GM12878 (cell line): ENCODE results near the gene PCDHA3.

Experiments used
- CEBPB ChIP-seq, 2 experiments: fragments of 150-350 bp in 1 of 2; IDR thresholded peaks; 2 replicates each; pipeline ENCODE4 v1.6.1; 2012 to 2014; ENCODE audit warnings: low read depth in 2 of 2, low read length in 2 of 2, borderline replicate concordance in 1 of 2, inconsistent platforms in 1 of 2
- CREB1 ChIP-seq: IDR thresholded peaks from 2 replicates; pipeline ENCODE4 v1.6.1; 2012; ENCODE audit warnings: low read depth, mild to moderate bottlenecking, inconsistent platforms
- CREM ChIP-seq: IDR thresholded peaks from 2 replicates; pipeline ENCODE4 v1.6.1; 2014; ENCODE audit warnings: antibody characterized with exemption, low read depth
- DPF2 ChIP-seq: fragments of 450-650 bp; IDR thresholded peaks from 2 replicates; pipeline ENCODE4 v1.6.1; 2017; ENCODE audit warnings: mild to moderate bottlenecking
- EP300 ChIP-seq, 2 experiments: fragments of 150-350 bp in 1 of 2; IDR thresholded peaks; 2 replicates each; pipeline ENCODE4 v1.6.1; 2011 to 2012; ENCODE audit warnings: low read depth in 2 of 2, low read length in 2 of 2, borderline replicate concordance in 1 of 2, improper control_type of control experiment in 1 of 2, inconsistent platforms in 1 of 2; ENCODE audit not compliant: control insufficient read depth in 1 of 2
- EZH2 ChIP-seq: IDR thresholded peaks from 2 replicates; pipeline ENCODE4 v1.6.1; 2012; ENCODE audit warnings: low read depth, mild to moderate bottlenecking, control low read depth, inconsistent platforms, low read length, borderline replicate concordance; ENCODE audit not compliant: control insufficient read depth
- GABPA ChIP-seq: IDR thresholded peaks from 2 replicates; pipeline ENCODE4 v1.6.1; 2014; ENCODE audit warnings: antibody characterized with exemption, low read depth, mild to moderate bottlenecking, inconsistent platforms
- JUNB ChIP-seq: IDR thresholded peaks from 2 replicates; pipeline ENCODE4 v1.6.1; 2016; ENCODE audit warnings: antibody characterized with exemption, mild to moderate bottlenecking
- POLR2AphosphoS5 ChIP-seq: IDR thresholded peaks from 2 replicates; pipeline ENCODE4 v1.6.1; 2011; ENCODE audit warnings: mild to moderate bottlenecking, low read length, inconsistent platforms
- TAF1 ChIP-seq: IDR thresholded peaks from 2 replicates; pipeline ENCODE4 v1.6.1; 2011; ENCODE audit warnings: mild to moderate bottlenecking, low read depth, low read length, borderline replicate concordance
- ZSCAN29 ChIP-seq: fragments of 450-650 bp; IDR thresholded peaks from 2 replicates; pipeline ENCODE4 v1.6.1; 2017; ENCODE audit warnings: mild to moderate bottlenecking, moderate library complexity
- TF ChIP-seq, protein P1 (sequence below), 3 experiments: IDR thresholded peaks in 2 of 3; conservative IDR thresholded peaks in 1 of 3; 2 replicates each; pipeline ENCODE4 v1.5.1; 2011; ENCODE audit warnings: low read depth in 3 of 3, low read length in 3 of 3, mild to moderate bottlenecking in 3 of 3, control low read depth in 2 of 3, moderate library complexity in 2 of 3, inconsistent platforms in 1 of 3, mixed read lengths in 1 of 3; ENCODE audit not compliant: control insufficient read depth in 2 of 3, insufficient read depth in 1 of 3; ENCODE audit errors: extremely low read depth in 1 of 3

DNA sequence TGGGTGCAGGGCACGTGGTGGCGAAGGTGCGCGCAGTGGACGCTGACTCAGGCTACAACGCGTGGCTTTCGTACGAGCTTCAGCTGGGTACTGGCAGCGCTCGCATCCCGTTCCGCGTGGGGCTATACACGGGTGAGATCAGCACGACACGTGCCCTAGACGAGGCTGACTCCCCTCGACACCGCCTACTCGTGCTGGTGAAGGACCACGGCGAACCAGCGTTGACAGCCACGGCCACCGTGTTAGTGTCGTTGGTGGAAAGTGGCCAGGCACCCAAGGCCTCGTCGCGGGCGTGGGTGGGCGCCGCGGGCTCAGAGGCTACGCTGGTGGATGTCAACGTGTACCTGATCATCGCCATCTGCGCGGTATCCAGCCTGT lies 4.2 kb upstream of the PCDHA3 start:
- no peak for TF ChIP-seq DPF2
- no peak for TF ChIP-seq ZSCAN29
- TF ChIP-seq, protein P1, sequence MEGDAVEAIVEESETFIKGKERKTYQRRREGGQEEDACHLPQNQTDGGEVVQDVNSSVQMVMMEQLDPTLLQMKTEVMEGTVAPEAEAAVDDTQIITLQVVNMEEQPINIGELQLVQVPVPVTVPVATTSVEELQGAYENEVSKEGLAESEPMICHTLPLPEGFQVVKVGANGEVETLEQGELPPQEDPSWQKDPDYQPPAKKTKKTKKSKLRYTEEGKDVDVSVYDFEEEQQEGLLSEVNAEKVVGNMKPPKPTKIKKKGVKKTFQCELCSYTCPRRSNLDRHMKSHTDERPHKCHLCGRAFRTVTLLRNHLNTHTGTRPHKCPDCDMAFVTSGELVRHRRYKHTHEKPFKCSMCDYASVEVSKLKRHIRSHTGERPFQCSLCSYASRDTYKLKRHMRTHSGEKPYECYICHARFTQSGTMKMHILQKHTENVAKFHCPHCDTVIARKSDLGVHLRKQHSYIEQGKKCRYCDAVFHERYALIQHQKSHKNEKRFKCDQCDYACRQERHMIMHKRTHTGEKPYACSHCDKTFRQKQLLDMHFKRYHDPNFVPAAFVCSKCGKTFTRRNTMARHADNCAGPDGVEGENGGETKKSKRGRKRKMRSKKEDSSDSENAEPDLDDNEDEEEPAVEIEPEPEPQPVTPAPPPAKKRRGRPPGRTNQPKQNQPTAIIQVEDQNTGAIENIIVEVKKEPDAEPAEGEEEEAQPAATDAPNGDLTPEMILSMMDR (IDR thresholded peaks at IDR 0.05 in 2 of 3, conservative IDR thresholded peaks at IDR 0.05 in 1 of 3; ENCODE audit: control insufficient read depth in 2 of 3, extremely low read depth in 1 of 3, insufficient read depth in 1 of 3, low read depth in 3 of 3, low read length in 3 of 3) = no peak
- no peak for TF ChIP-seq GABPA
- TF ChIP-seq EP300 (IDR thresholded peaks at IDR 0.05; ENCODE audit: borderline replicate concordance in 1 of 2, control insufficient read depth in 1 of 2, low read depth in 2 of 2, low read length in 2 of 2) = no peak
- no peak for TF ChIP-seq CREB1
- TF ChIP-seq EZH2 = no peak
- no peak for TF ChIP-seq POLR2AphosphoS5
- no peak for TF ChIP-seq CREM
- no peak for TF ChIP-seq CEBPB (IDR thresholded peaks at IDR 0.05; ENCODE audit: borderline replicate concordance in 1 of 2, low read depth in 2 of 2, low read length in 2 of 2)
- TF ChIP-seq JUNB = no peak
- no peak for TF ChIP-seq TAF1
